Fibroblast of lung (primary cell): Measurements from ENCODE around the gene RAC3.

ENCODE experiments used
- CTCF ChIP-seq, 2 donors: IDR thresholded peaks in 1 of 2; conservative IDR thresholded peaks in 1 of 2; 1 replicate in 1 of 2; 2 replicates in 1 of 2; pipeline ENCODE4 v1.5.1; 2011 to 2012; ENCODE audit warnings: low read length in 2 of 2, control low read depth in 1 of 2, inconsistent platforms in 1 of 2, low read depth in 1 of 2, mild to moderate bottlenecking in 1 of 2
- EZH2 ChIP-seq: IDR thresholded peaks from 2 replicates; pipeline ENCODE4 v1.5.1; 2012; ENCODE audit warnings: low read length, control low read depth, mild to moderate bottlenecking; ENCODE audit errors: missing control alignments

DNA sequence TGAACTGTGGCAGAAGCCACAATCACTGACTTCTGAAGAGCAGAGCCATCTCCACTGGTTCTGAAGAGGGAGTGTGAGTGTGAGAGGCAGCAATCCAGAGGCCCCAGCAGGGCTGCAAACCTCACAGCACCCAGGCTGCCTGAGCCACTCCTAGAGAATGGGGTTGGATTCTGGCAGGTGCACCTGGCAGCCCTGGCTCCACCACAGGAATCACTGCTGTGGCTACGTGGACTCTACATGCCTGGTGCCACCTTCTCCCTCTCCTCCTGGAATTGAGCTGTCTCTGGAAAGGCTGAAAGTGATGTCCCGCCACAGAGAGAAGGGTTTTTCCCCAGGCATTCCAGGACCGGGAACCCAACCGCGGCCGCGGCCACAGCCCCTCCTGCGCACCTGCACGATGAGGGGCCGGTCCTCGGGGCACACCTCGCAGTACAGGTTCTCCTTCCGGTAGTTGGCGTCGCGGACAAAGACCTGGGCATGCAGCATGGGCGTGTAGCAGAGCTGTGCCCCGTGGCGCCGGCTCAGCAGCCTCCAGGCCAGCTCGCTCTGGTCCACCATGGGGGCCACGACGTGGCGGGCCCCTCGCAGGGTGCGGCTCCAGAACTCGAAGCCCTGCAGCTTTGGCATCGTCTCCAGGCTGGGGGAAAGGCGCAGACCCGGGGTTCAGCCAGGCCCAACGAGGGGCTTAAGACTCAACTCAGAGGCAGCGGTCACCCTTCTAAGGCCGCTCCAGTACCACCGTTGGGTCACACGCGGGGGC is 33.1 kb downstream of the RAC3 start:
- no peak for TF ChIP-seq CTCF (conservative IDR thresholded peaks at IDR 0.05 in 1 of 2, IDR thresholded peaks at IDR 0.05 in 1 of 2; ENCODE audit: low read depth in 1 of 2, low read length in 2 of 2)
- TF ChIP-seq EZH2: no peak
